Activated CD4-positive, alpha-beta T cell treated with anti-CD3 and anti-CD28 coated beads, Interleukin-2, amount 10 ng/mL, durations not matched to agents 7 days and 5 days (primary cell): ENCODE data around the gene CCDC88C. TPM values are rescaled to one million over a fixed set of nuclear protein-coding genes. Genes with fewer than 3 reads are reported as not detected.
"Not testable (repeated sequence)": the region's sequence is repeated elsewhere in the genome, so short reads cannot be mapped to it uniquely, and the experiment has no call there.

Experiments used
- CTCF ChIA-PET: fragments of 350-600 bp; sonication (Branson Sonifier 250); formaldehyde crosslinking; loops from one replicate; lab custom pipeline; 2021; ENCODE audit warnings: antibody characterized with exemption; lab: Charles Lee
- POLR2A ChIA-PET: fragments of 350-600 bp; sonication (Branson Sonifier 250); formaldehyde crosslinking; loops from one replicate; lab custom pipeline; 2021; ENCODE audit warnings: antibody characterized with exemption; lab: Charles Lee
- DNase-seq: peaks from one replicate; pipeline ENCODE4 v3.0.0-alpha.2; 2020
- H3K27ac Mint-ChIP-seq: one replicate; pipeline ENCODE4 v1.8.0; 2021; ENCODE audit warnings: mild to moderate bottlenecking, moderate library complexity, mixed read lengths
- H3K27me3 Mint-ChIP-seq: one replicate; pipeline ENCODE4 v1.8.0; 2021; ENCODE audit warnings: mixed read lengths
- H3K36me3 Mint-ChIP-seq: one replicate; pipeline ENCODE4 v1.8.0; 2021; ENCODE audit warnings: low read depth, mixed read lengths
- H3K4me1 Mint-ChIP-seq: one replicate; pipeline ENCODE4 v1.8.0; 2021; ENCODE audit warnings: mixed read lengths
- H3K4me3 Mint-ChIP-seq: one replicate; pipeline ENCODE4 v1.8.0; 2021; ENCODE audit warnings: mild to moderate bottlenecking, moderate library complexity, mixed read lengths
- H3K9me3 Mint-ChIP-seq: one replicate; pipeline ENCODE4 v1.8.0; 2021; ENCODE audit warnings: mixed read lengths
- total RNA-seq, 2 experiments: library from RNA; stranded (reverse); gene quantifications; one replicate each; pipeline ENCODE4 v1.2.3, GENCODE V29; 2021

CCDC88C gene
- total RNA-seq, 2 experiments from 2014 or later: 187 to 193 TPM

GRCh38 chr14:91253795-91254323 is 163.8 kb downstream of the CCDC88C start:
- POLR2A ChIA-PET: no interaction called here
- peaks cover 32% of the 10 kb centered on the region for H3K36me3 Mint-ChIP-seq
- H3K9me3 Mint-ChIP-seq: no peaks in the 10 kb centered on the region
- H3K27ac Mint-ChIP-seq: peak overlapping the region; percentile 88
- H3K27me3 Mint-ChIP-seq: no peaks in the 10 kb centered on the region
- CTCF ChIA-PET: interaction anchor here (1.0 to 1.2 kb wide), 2 partner anchors 10 to 80 kb away, joined by 3 read pairs; no protein-coding TSS in a partner anchor
- peak overlapping the region; percentile 66 for H3K4me3 Mint-ChIP-seq
- DNase-seq: no peak
- H3K4me1 Mint-ChIP-seq: peaks cover 84% of the 10 kb centered on the region

- H3K4me3 Mint-ChIP-seq: peak overlapping the region; percentile 43
- no peaks in the 10 kb centered on the region for H3K27me3 Mint-ChIP-seq
- H3K27ac Mint-ChIP-seq: peak overlapping the region; percentile 96
- DNase-seq: peak; percentile 46
- H3K36me3 Mint-ChIP-seq: peaks cover 38% of the 10 kb centered on the region
- POLR2A ChIA-PET: no interaction called here
- CTCF ChIA-PET: interaction anchor here (1.0 to 1.6 kb wide), 4 partner anchors 9 to 80 kb away, joined by 3 to 7 read pairs (median 3); no protein-coding TSS in a partner anchor
- H3K4me1 Mint-ChIP-seq: peaks cover 84% of the 10 kb centered on the region
- H3K9me3 Mint-ChIP-seq: no peaks in the 10 kb centered on the region
Observed at GRCh38 chr14:91252871-91253794, 164.5 kb downstream of the CCDC88C start.

- Mint-ChIP-seq H3K4me3 (no peak overlapping the region), H3K36me3 (peaks cover 53% of the 10 kb centered on the region), H3K27ac (peak overlapping the region; percentile 96), H3K4me1 (peaks cover 85% of the 10 kb centered on the region), H3K9me3 (peaks cover 4% of the 10 kb centered on the region), H3K27me3 (no peaks in the 10 kb centered on the region)
- DNase-seq: no peak
- CTCF ChIA-PET: interaction anchor here (1.1 to 10.9 kb wide), 5 partner anchors 23 to 74 kb away, joined by 3 to 70 read pairs (median 3); no protein-coding TSS in a partner anchor
- POLR2A ChIA-PET: interaction anchor here (1.8 kb wide), 1 partner anchor 22 kb away, joined by 7 read pairs; no protein-coding TSS in a partner anchor
Observed at GRCh38 chr14:91250912-91251311, 166.7 kb downstream of the CCDC88C start.

GRCh38 chr14:91249841-91250616 is 167.6 kb downstream of the CCDC88C start:
- peak; percentile 63 for DNase-seq
- H3K27me3 Mint-ChIP-seq: no peaks in the 10 kb centered on the region
- CTCF ChIA-PET: interaction anchor here (1.1 to 10.9 kb wide), 11 partner anchors 11 to 183 kb away, joined by 3 to 70 read pairs (median 5); no protein-coding TSS in a partner anchor
- H3K4me3 Mint-ChIP-seq: peak overlapping the region; percentile 39
- H3K4me1 Mint-ChIP-seq: peaks cover 86% of the 10 kb centered on the region
- peak overlapping the region; percentile 96 for H3K27ac Mint-ChIP-seq
- H3K36me3 Mint-ChIP-seq: peaks cover 59% of the 10 kb centered on the region
- POLR2A ChIA-PET: interaction anchor here (1.8 kb wide), 1 partner anchor 22 kb away, joined by 7 read pairs; no protein-coding TSS in a partner anchor
- peaks cover 4% of the 10 kb centered on the region for H3K9me3 Mint-ChIP-seq

GRCh38 chr14:91246051-91246852 is 171.4 kb downstream of the CCDC88C start:
- Mint-ChIP-seq H3K9me3 (peaks cover 4% of the 10 kb centered on the region), H3K36me3 (peaks cover 85% of the 10 kb centered on the region), H3K27ac (peak overlapping the region; percentile 100), H3K4me1 (peaks cover 91% of the 10 kb centered on the region), H3K4me3 (peak overlapping the region; percentile 66), H3K27me3 (no peaks in the 10 kb centered on the region)
- ChIA-PET CTCF (interaction anchor here (0.6 to 10.9 kb wide), 8 partner anchors 9 to 69 kb away, joined by 3 to 70 read pairs (median 4); no protein-coding TSS in a partner anchor), POLR2A (interaction anchor here (0.6 to 5.1 kb wide), 2 partner anchors 18 to 170 kb away, joined by 5 to 66 read pairs; no protein-coding TSS in a partner anchor)
- peak; percentile 93 for DNase-seq

- not testable (repeated sequence) for DNase-seq, H3K9me3 Mint-ChIP-seq, H3K27me3 Mint-ChIP-seq
- H3K4me3 Mint-ChIP-seq: peak overlapping the region; percentile 66
- peaks cover 92% of the 10 kb centered on the region for H3K4me1 Mint-ChIP-seq
- peaks cover 86% of the 10 kb centered on the region for H3K36me3 Mint-ChIP-seq
- peak overlapping the region; percentile 100 for H3K27ac Mint-ChIP-seq
- ChIA-PET CTCF (interaction anchor here (0.6 to 10.9 kb wide), 6 partner anchors 10 to 52 kb away, joined by 3 to 70 read pairs (median 4); no protein-coding TSS in a partner anchor), POLR2A (interaction anchor here (0.6 to 5.1 kb wide), 3 partner anchors 17 to 176 kb away, joined by 3 to 66 read pairs (median 4); no protein-coding TSS in a partner anchor)
Observed at GRCh38 chr14:91245616-91246015, 172.0 kb downstream of the CCDC88C start.

- ChIA-PET POLR2A (interaction anchor here (0.6 to 5.1 kb wide), 3 partner anchors 16 to 176 kb away, joined by 3 to 66 read pairs (median 4); no protein-coding TSS in a partner anchor), CTCF (interaction anchor here (0.6 to 10.9 kb wide), 7 partner anchors 10 to 459 kb away, joined by 3 to 70 read pairs (median 4); no protein-coding TSS in a partner anchor)
- H3K4me3 Mint-ChIP-seq: peak overlapping the region; percentile 92
- peaks cover 6% of the 10 kb centered on the region for H3K9me3 Mint-ChIP-seq
- H3K27ac Mint-ChIP-seq: peak overlapping the region; percentile 100
- peaks cover 92% of the 10 kb centered on the region for H3K4me1 Mint-ChIP-seq
- peaks cover 86% of the 10 kb centered on the region for H3K36me3 Mint-ChIP-seq
- no peaks in the 10 kb centered on the region for H3K27me3 Mint-ChIP-seq
- DNase-seq: peak; percentile 87
Observed at GRCh38 chr14:91245029-91245428, 172.6 kb downstream of the CCDC88C start.

- Mint-ChIP-seq H3K36me3 (peaks cover 85% of the 10 kb centered on the region), H3K9me3 (peaks cover 6% of the 10 kb centered on the region), H3K27ac (peak within 1 kb of the TSS; percentile 100), H3K27me3 (no peaks in the 10 kb centered on the region), H3K4me1 (peaks cover 92% of the 10 kb centered on the region), H3K4me3 (peak within 1 kb of the TSS; percentile 92)
- peak; percentile 51 for DNase-seq
- POLR2A ChIA-PET: interaction anchor here (1.1 to 5.1 kb wide), 2 partner anchors 16 to 19 kb away, joined by 3 to 66 read pairs; no protein-coding TSS in a partner anchor
- CTCF ChIA-PET: interaction anchor here (0.6 to 10.9 kb wide), 9 partner anchors 11 to 458 kb away, joined by 4 to 70 read pairs (median 5); no protein-coding TSS in a partner anchor
Observed at GRCh38 chr14:91244501-91244901, 173.1 kb downstream of the CCDC88C start, which contains the start of gene GPR68. GPR68 (minus strand) TSS chr14:91244704; CDS start chr14:91235050, 9,654 bp downstream.

GRCh38 chr14:91243074-91243471 is 174.5 kb downstream of the CCDC88C start:
- ChIA-PET CTCF (interaction anchor here (1.0 to 10.9 kb wide), 10 partner anchors 9 to 70 kb away, joined by 3 to 70 read pairs (median 5); no protein-coding TSS in a partner anchor), POLR2A (interaction anchor here (0.6 to 5.1 kb wide), 5 partner anchors 9 to 485 kb away, joined by 3 to 66 read pairs (median 5); no protein-coding TSS in a partner anchor)
- peak overlapping the region; percentile 92 for H3K4me3 Mint-ChIP-seq
- peaks cover 6% of the 10 kb centered on the region for H3K9me3 Mint-ChIP-seq
- peak overlapping the region; percentile 100 for H3K27ac Mint-ChIP-seq
- H3K36me3 Mint-ChIP-seq: peaks cover 88% of the 10 kb centered on the region
- H3K27me3 Mint-ChIP-seq: no peaks in the 10 kb centered on the region
- DNase-seq: no peak
- peaks cover 96% of the 10 kb centered on the region for H3K4me1 Mint-ChIP-seq

- no peak for DNase-seq
- Mint-ChIP-seq H3K27me3 (no peaks in the 10 kb centered on the region), H3K9me3 (peaks cover 6% of the 10 kb centered on the region), H3K4me1 (peaks cover 96% of the 10 kb centered on the region), H3K36me3 (peaks cover 89% of the 10 kb centered on the region), H3K4me3 (peak overlapping the region; percentile 92), H3K27ac (peak overlapping the region; percentile 100)
- CTCF ChIA-PET: interaction anchor here (1.3 to 10.9 kb wide), 7 partner anchors 9 to 69 kb away, joined by 3 to 70 read pairs (median 5); no protein-coding TSS in a partner anchor
- POLR2A ChIA-PET: interaction anchor here (0.6 to 5.1 kb wide), 3 partner anchors 14 to 484 kb away, joined by 3 to 66 read pairs (median 5); no protein-coding TSS in a partner anchor
Observed at GRCh38 chr14:91242635-91243034, 175.0 kb downstream of the CCDC88C start.
